HG02981 (cell line): ENCODE results near the gene TOGARAM2.

Source experiments
- ATAC-seq: cut with Tn5 transposase; IDR thresholded peaks from one replicate; pipeline ENCODE4 v1.9.1; 2021; ENCODE audit warnings: mild to moderate bottlenecking, moderate library complexity; ENCODE audit not compliant: unreplicated experiment

Gene TOGARAM2

DNA sequence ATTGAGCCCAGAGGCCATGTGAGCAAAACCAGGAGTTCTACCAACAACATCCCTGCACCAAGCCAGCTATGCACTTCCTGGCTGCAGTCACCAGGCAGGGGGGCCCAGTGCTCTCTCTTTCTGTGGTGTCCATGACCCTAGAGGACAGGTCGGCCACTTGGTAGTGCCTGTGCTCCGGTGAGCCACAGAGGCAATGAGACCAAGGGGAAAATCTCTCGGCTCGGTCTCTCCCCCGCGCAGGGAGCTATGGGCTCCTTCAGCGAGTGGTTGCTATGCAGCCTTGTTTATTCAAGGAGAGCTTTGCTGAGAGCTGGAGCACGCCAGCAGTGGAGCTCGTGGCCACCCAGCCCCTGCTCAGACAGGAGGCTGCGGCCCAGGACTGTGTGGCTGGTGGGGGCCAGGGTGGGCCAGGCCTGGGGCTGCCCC, at the start of gene TOGARAM2:
TSS of gene TOGARAM2 (plus strand) at position 283 of the 426 bp plus-strand sequence. CDS start 13,537 bp downstream, outside the sequence.
- ATAC-seq, result no peak

DNA sequence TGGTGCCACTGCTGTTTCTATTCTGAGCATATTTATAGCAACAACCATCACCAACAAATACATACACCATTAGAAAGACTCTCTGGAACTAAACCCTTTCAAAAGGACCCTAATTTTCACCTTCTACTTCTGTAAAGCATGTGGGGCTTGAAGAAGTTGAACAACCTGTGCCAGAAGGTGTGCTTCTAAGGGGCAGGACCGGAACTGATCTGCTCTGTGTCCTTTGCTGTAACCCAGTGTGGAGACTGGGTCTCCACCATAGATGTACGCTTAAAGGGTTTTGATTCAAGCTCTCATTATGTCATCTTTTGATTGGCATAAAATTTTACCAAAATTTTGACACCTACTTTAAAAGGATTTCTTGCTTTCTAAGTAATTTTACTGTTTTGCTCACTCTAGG, 46.3 kb upstream of the TOGARAM2 start:
- no peak for ATAC-seq

DNA sequence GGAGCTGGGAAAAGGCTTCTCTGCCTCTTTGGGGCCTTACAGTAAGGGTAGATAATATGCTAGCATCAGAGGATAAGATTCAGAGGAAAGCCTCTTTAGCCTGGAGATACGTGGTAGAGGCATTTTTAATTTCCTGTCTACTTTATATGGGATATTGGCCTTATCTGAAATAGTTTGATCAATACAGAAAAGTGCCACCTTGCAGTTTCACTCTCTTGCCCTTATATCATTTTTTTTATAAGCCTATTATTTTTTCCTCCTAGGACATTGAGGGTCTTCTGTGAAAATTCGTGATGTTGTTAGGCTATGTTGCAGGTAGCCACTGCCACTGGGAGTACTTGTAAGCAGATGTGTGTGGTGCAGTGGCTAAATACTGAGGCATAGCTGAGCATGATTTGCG, 40.1 kb upstream of the TOGARAM2 start:
- no peak for ATAC-seq

DNA sequence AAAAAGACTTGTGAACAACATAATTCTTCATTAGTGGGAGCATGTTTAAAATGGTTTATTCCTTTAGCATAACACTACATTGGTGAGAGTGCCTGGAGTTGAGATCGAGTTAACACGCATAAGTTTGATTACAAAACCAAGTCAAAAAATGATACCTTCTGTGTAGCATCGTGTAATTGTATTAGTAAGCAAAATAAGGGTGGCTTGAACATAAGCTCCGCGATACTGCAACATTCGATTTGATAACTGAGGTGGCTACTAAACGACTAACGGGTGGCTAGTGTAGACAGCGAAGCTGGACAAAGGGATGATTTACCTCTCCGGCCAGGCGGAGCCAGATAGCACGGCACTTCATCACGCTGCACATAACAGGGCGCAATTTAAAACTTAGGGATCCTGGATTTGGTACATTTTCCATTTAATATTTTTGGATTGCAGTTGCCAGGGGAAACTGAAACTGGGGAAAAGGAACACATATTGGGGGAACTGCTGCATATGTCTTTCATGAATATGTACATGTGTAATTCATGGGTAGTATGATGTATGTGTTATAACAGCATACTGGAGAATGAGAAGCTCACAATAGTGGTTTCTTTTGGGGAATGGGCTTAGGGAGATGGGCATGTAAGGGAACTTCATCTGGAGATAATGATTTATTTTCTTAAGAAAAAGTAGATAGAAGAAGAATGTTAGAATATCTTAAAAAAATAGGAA, 36.4 kb upstream of the TOGARAM2 start:
- no peak for ATAC-seq

DNA sequence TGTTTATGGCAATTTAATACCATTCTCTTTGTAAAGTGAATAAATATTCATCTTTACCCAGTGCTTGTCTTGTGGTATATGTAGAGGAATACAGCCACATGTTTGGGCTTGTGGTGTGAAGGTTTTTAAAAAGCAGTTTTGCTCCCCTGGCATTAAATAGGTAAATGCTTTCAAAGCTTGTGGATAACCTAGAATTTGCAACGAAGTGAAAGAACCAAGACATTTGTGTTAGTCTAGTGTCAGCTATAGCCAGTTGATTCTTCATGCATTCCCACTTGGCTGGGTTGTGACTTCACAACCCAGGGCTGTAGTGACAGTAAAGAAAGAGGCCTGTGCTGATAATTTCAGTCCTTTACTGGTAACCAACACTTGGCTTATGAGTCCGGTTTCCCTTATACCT, 32.9 kb upstream of the TOGARAM2 start:
- ATAC-seq, result no peak

DNA sequence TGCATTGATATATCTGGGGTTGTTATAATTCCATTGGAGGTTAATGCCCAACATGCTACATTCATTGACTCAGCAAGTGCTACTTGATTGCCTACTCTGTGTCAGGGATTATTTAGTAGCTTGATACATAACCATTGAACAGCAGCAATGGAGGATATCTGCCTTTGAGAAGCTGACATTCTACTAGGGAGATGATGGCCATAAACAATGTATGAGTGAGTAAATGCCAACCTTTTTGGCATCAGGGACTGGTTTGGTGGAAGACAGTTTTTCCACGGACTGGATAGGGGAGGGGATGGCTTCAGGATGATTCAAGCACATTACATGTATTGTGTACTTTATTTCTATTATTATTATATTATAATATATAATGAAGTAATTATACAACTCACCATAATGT, 31.9 kb upstream of the TOGARAM2 start:
- no peak for ATAC-seq

DNA sequence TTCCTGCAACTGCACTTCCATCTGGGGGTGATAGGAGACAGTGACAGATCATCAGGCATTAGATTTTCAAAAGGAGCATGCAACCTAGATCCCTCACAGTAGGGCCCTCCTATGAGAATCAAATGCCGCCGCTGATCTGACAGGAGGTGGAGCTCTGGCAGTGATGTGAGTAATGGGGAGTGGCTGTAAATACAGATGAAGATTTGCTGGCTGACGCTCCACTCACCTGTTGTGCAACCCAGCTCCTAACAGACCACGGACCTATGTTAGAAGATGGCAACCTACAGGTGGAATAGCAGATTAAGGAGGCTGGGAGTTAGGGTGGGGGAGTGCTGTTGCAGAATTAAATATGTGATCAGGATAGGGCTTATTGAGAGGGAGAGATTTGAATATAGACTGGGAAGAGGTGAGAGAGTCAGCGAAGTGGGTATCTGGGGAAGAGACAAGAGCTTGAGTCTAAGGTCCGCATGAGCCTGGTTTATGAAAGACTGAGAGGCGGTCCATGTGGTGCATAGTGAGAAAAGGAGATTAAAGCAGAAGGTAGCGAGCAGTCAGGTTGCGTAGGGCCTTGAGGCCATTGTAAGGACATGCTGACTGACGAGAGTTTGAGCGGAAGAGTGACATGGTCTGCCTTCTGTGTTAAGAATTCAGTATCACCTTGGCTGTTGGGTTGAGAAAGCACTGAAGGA, 31.3 kb upstream of the TOGARAM2 start:
- ATAC-seq, result no peak

DNA sequence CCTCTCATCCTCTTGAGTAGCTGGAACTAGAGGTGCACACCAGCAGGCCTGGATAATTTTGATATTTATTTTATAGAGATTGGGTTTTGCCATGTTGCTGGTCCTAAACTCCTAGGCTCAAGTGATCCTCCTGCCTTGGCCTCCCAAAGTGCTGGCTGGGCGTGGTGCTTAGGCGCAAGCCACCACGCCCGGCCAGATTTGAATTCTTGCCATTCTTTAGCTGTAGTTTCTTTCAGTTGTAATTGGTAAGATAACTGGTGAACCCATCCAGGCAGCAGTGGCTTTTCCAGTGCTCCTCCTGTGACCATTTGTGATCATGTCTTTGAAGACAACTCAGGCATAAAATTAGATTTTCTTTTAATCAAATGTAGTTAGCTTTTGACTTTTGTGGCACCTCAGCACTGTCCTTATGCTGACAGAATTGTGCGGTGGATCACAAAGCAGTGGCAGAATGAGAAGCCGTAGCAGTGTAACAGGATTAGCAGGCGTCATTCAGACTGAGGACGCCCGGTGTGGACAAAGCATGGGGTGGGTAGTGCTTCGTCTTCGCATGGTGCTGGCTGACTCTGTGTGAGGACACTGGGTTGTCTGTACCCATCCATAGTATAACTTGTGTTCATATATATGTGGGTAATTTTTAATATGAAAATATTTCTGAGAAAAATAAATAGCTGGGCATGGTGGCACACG, 30.0 kb upstream of the TOGARAM2 start:
- ATAC-seq, result no peak

DNA sequence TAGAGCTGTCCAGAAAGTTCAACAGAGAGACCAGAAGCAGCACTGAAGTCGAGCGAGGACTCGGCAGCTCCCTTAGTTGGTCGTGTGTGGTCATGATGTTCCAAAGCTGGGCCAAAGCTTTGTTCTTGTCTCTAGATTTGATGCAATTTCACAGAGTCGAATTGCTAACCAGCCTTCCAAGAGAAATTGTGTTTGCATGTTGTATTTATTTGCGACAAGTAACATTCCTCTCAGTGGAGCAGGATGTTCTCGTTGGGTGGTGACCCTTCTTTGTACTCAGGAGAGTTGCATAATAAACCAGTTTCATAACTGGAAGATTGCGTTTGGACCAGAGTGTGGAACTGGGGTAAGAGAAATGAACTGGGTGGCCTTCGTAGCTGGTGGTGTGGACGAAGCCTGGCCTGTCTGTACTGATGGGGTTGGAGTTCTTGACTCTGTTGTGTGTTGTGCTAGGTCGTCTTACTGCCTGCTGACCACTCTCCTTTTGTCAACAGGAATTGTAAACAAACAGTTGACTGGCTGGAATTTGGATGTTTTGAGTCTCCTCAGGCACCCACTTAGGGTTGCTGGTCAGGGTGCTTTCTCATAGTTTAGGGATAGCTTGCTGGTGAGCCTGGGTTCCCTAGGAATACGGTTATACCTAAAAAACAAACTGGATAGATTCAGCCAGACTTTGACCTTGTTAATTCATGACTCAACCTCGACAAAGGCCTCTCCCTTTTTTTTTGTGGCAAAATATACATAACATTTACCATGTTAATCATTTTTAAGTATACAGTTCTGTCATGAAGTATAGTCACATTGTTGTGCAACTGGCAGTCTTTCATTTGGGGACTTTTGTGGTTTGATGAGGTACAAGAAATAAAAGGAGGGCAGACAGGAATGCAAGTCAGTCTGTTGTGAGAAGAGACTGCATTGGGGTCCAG, 28.9 kb upstream of the TOGARAM2 start:
- no peak for ATAC-seq

DNA sequence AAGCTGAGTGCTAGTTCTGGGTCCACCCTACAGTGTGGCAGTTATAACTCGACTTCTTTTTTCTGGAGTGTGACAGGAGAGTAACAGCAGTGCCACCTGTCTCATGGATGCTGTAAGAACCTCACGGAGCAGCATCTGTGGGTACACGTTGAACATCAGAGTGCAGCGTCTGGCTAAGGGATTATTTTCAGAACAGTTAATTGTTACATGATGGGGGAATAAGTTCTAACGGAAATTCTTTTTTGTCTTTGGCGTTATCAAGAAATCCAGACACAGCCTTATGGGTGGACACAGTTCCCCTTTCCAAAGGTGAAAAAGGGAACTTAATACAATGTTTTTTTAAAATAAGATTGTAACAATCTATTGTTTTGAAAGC, 28.3 kb upstream of the TOGARAM2 start:
- no peak for ATAC-seq

DNA sequence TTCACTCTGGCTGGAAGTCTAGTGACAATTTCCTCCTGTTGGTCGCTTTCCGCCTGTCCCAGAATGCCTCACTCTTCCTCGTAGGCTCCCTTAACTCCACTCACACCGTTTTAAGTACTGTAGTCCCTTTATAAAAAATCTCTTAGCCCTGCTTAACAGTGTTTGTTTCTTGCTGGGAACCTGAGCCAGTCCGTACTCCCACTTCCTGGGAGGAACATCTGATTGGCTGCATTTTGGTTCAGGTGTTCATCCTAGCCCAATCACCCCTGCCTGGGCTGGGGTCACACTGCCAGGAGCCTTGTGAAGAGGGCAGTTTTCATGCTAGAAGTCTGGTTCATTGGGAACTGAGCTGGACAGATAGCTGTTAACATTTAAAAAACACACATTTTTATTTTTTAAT, 25.6 kb upstream of the TOGARAM2 start:
- no peak for ATAC-seq

DNA sequence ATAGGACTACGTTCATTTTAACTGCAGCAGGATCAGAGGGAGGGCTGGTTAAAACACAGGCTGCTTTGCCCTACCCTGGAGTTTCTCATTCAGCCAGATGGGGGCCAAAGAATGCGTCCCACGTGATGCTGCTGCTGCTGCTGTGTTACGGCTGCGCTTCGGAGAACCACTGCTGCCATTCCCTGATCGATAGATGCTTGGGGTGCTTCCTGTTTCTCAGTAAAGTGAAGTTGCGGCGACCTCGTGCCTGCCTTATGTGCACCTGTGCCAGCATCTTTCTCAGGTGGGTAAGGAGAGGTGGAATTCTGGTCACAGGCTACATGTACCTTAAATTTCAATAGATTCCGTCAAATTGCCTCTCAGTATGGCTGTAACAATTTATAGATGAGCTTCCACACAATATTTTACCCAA, 24.7 kb upstream of the TOGARAM2 start:
- no peak for ATAC-seq

DNA sequence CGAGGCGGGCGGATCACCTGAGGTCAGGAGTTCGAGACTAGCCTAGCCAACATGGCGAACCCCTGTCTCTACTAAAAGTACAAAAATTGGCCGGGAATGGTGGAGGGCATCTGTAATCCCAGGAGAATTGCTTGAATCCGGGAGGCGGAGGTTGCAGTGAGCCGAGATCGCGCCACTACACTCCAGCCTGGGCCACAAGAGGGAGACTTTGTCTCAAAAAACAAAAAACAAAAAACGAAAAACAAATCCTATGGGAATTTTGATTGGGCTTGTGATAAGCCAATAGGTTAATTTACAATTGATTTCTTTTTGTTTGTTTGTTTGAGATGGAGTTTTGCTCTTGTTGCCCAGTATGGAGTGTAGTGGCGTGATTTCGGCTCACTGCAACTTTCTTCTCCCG, 24.2 kb upstream of the TOGARAM2 start:
- no peak for ATAC-seq

DNA sequence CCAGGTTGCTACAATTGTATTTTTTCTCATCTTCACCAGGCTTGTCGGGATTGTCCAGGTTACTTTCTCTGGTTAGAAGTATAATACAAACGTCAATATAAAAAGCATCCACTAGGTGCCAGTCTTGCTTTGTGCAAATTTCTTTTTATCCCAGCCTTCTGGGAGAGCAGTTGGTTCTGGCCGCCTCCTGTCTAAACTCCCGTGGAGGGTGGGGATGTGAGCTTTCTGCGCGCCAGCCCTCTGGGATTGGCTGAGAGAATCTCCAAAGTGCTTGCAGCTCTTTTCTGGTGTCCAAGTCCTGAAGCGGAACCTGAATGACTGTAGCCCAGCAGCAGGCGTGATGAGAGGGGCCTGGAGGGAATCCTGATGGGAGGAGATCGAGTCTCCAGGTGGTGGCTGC, 22.4 kb upstream of the TOGARAM2 start:
- no peak for ATAC-seq

DNA sequence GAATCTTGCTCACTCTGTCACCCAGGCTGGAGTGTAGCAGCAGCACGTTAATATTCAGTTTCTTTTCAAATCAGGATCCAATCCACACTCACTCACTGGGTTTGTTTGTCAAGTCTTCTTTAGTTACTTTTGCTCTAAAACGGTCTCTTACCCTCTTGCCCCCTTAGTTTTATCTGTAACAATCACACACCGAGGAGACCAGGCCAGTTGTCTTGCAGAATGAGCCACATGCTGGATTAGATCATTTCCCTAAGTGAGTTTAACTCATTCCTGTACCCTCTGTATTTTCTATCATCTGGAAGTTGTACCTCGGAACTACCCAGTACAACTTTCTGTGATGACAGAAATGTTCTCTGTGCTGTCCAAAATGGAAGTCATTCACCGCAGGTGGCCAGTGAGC, 20.7 kb upstream of the TOGARAM2 start:
- no peak for ATAC-seq

DNA sequence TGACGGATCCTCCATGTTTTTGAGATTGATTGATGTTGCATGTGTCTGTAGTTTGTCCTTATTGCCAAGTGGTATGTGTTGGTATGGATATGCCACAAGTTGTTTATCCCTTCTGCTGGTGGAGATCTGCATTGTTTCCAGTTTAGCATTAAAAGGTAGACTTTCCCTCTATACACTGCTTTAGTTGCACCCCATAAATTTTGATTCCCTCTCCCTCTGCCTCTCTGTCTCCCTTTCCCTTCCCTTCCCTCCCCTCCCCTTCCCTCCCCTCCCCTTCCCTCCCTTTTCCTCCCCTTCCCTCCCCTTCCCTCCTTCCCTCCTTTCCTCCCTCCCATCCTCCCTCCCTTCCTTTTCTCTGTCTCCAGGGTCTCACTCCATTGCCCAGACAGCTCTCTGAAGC, 18.6 kb upstream of the TOGARAM2 start:
- ATAC-seq, result no peak

DNA sequence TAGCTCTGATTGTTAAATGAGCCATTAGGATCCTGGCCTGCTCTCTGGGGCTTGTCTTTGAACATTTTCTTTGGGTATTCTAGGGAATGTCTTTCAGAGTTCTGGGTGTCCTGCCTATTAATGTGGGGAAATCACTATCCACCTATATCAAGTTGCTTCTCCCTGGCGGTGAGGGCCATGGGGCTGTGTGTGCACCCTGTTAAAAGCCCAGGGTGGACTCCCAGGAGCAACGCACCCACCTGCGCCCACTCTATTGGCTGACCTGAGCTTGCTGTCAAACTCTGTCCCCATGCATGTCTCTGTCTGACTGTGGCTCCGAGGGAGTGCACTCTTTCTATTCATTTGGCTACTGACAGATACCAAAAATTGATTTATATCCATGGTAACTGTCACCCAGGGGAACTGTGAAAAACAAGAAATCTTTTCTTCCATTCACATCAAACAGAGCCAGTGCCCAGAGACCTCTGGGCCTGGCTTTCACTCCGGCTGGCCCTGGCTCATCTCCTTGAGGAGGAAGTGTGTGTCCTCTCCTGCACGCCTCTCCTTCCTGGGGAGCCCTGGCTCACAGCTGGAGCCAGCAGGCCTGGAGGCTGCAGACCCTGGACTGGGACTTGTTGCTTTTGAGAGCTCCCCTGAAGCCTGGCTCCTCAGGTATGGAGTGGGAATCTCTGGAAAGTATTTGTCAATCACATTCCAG, 10.5 kb upstream of the TOGARAM2 start:
- no peak for ATAC-seq

DNA sequence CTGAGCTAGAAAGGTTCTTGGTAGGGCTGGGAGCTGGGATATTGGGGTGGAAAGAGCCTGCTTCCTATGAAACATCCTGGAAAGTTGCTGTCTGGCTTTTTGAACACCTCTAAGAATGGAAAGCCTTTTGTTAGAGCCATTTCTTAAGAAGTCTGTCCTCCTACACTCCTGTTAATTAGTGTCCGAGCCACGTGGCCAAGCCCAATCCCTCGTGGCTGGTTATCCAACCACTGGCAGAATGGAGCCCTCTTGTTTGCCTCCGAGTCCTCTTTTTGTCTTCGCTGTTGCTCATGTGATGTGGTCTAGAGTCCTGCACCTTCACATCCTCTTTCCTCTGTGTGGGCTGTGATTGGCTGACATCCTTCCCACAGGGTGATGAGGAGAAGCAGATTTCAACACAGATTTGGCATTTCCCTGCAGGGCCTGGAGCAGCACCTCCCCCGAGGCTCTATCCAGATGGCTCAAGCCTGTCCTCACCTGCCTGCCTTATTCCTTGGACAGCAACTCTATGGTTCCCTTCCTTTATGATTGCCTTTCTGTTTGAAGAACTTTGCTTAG, 8.2 kb upstream of the TOGARAM2 start:
- no peak for ATAC-seq

DNA sequence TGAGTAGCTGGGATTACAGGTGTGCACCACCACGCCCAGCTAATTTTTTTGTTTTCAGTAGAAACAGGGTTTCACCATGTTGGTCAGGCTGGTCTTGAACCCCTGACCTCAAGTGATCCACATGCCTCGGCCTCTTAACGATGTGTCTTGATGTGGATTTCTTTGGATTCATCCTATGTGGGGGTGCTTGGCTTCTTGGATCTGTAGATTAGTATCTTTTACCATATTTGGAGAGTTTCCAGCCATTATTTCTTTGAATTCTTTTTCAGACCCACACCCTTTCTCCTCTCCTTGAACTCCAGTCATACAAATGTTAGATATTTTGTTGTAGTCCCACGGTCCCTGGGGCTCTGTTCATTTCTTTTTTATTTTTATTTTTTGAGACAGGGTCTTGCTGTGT, 6.8 kb upstream of the TOGARAM2 start:
- ATAC-seq, result no peak

DNA sequence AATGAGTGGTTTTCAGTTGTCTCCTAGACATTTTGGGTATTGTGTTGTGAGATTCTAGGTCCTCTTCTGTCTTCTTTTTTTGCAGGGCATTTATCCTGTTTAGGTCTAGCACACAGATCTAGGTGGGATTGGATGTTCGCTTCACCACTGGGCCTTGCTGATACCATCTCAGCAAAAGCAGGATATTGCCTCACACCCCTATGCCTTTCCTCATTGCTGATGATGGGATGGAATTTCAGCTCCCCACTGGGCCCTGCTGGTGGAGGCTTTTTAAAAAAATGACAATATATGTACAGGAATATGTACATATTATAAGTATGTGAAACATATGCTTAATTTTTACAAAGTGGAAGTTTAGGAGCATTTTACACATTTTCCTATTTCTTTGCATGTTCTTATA, 5.4 kb upstream of the TOGARAM2 start:
- ATAC-seq, result no peak
